ENCODE results near the gene ARHGEF17.

ARHGEF17 gene

DNA sequence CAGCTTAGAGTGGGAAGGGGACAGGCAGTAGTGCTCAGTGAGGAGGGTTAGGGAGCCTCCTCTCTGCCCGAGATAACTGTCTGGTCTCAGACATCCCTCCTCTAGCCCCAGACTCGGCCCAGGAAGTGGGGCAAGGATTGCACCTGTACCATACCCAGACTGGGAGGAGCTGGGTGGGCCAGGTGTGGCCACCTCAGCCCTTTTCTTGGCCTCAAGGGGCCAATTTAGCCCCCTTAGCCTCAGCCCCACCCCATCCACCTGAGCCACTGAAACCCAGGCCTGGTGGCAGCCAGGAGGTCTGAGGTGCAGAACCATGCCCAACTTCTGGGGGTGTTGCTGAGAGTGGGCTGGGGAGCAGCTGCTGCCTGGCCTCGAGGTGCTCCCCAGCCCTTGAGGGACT lies 74.7 kb downstream of the ARHGEF17 start:
- H3K27ac ChIP-seq (ENCODE audit: low read depth, low read length) = no peak overlapping the region
- H3K4me1 ChIP-seq (ENCODE audit: control insufficient read depth in 1 of 2, insufficient read depth in 2 of 2, low read length in 2 of 2) = peaks cover 0 to 2% of the 10 kb centered on the region in 2 experiments
- H3K18ac ChIP-seq (ENCODE audit: low read length) = no peak overlapping the region
- no CpG with 5 or more reads among the region's 3 CpGs for WGBS (ENCODE audit: extremely low coverage, insufficient coverage, insufficient read length)
- H3K9me3 ChIP-seq (ENCODE audit: insufficient read depth, low read depth, low read length) = no peaks in the 10 kb centered on the region
- no peak overlapping the region for H3K4me3 ChIP-seq (ENCODE audit: low read depth, low read length)
- no peak overlapping the region for H2AFZ ChIP-seq (ENCODE audit: insufficient read depth, low read length, poor library complexity)
- no peaks in the 10 kb centered on the region for H3K79me1 ChIP-seq (ENCODE audit: low read length)
- H4K91ac ChIP-seq (ENCODE audit: low read depth, low read length) = no peak overlapping the region
- no peak overlapping the region for H2AK5ac ChIP-seq (ENCODE audit: low read length)
- H4K8ac ChIP-seq (ENCODE audit: low read depth, low read length) = no peak overlapping the region
- H3K79me2 ChIP-seq (ENCODE audit: control insufficient read depth, insufficient read depth, low read length, poor library complexity) = no peaks in the 10 kb centered on the region
- no peak overlapping the region for H2BK120ac ChIP-seq (ENCODE audit: insufficient read depth, low read length, poor library complexity)
- no peak overlapping the region for H2BK12ac ChIP-seq (ENCODE audit: low read length)
- no peak for DNase-seq
- no peak overlapping the region for H3K9ac ChIP-seq (ENCODE audit: low read length)
- H3K27me3 ChIP-seq (ENCODE audit: insufficient read depth, low read length) = no peaks in the 10 kb centered on the region
- H3K4ac ChIP-seq (ENCODE audit: low read depth, low read length) = no peak overlapping the region
- H3K23ac ChIP-seq (ENCODE audit: low read length) = no peak overlapping the region
- no peak overlapping the region for H2BK5ac ChIP-seq (ENCODE audit: low read depth, low read length, poor library complexity)
- no peak overlapping the region for H3K4me2 ChIP-seq (ENCODE audit: low read length)
- no peak overlapping the region for H4K12ac ChIP-seq (ENCODE audit: low read depth, low read length)
- H3K36me3 ChIP-seq (ENCODE audit: control insufficient read depth in 1 of 2, insufficient read depth in 2 of 2, low read length in 2 of 2) = no peaks in the 10 kb centered on the region
- H3K14ac ChIP-seq (ENCODE audit: low read length) = no peak overlapping the region

- Histone ChIP-seq H2BK120ac (ENCODE audit: insufficient read depth, low read length, poor library complexity) (no peak overlapping the region), H3K4me1 (ENCODE audit: control insufficient read depth in 1 of 2, insufficient read depth in 2 of 2, low read length in 2 of 2) (peaks cover 2 to 6% of the 10 kb centered on the region in 2 experiments), H3K23ac (ENCODE audit: low read length) (no peak overlapping the region), H4K8ac (ENCODE audit: low read depth, low read length) (no peak overlapping the region), H2AK5ac (ENCODE audit: low read length) (no peak overlapping the region), H3K79me2 (ENCODE audit: control insufficient read depth, insufficient read depth, low read length, poor library complexity) (no peaks in the 10 kb centered on the region), H3K4ac (ENCODE audit: low read depth, low read length) (no peak overlapping the region), H2BK12ac (ENCODE audit: low read length) (no peak overlapping the region), H3K18ac (ENCODE audit: low read length) (peak overlapping the region; percentile 26), H4K91ac (ENCODE audit: low read depth, low read length) (no peak overlapping the region), H3K4me3 (ENCODE audit: low read depth, low read length) (no peak overlapping the region), H3K27me3 (ENCODE audit: insufficient read depth, low read length) (no peaks in the 10 kb centered on the region), H2AFZ (ENCODE audit: insufficient read depth, low read length, poor library complexity) (peak overlapping the region; percentile 47), H3K4me2 (ENCODE audit: low read length) (no peak overlapping the region), H4K12ac (ENCODE audit: low read depth, low read length) (no peak overlapping the region), H3K36me3 (ENCODE audit: control insufficient read depth in 1 of 2, insufficient read depth in 2 of 2, low read length in 2 of 2) (peaks cover 0 to 2% of the 10 kb centered on the region in 2 experiments), H3K79me1 (ENCODE audit: low read length) (no peaks in the 10 kb centered on the region), H3K14ac (ENCODE audit: low read length) (no peak overlapping the region), H2BK5ac (ENCODE audit: low read depth, low read length, poor library complexity) (no peak overlapping the region), H3K9me3 (ENCODE audit: insufficient read depth, low read depth, low read length) (no peaks in the 10 kb centered on the region), H3K27ac (ENCODE audit: low read depth, low read length) (no peak overlapping the region), H3K9ac (ENCODE audit: low read length) (no peak overlapping the region)
- DNase-seq = no peak
- no CpG with 5 or more reads among the region's 9 CpGs for WGBS (ENCODE audit: extremely low coverage, insufficient coverage, insufficient read length)
These were observed 75.4 kb downstream of the ARHGEF17 start for GRCh38 chr11:73383249-73384124.

DNA sequence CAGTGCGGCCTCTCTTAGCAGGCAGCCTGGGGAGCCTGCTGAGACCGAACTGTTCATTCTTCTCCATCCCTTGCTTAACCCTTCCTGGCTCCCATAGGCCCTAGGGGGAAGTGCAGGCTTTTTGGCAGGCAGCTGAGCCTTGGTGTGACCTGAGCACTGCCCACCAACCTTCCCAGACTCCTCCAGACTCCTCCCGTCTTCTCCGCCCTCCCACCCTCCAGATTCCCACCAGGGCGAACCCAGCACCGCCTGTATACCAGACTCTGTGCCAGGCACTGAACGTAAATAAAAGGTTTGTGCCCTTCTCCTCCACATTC lies 76.0 kb downstream of the ARHGEF17 start:
- peak overlapping the region; percentile 26 for H3K18ac ChIP-seq (ENCODE audit: low read length)
- H3K4me1 ChIP-seq (ENCODE audit: control insufficient read depth in 1 of 2, insufficient read depth in 2 of 2, low read length in 2 of 2) = peaks cover 4 to 6% of the 10 kb centered on the region in 2 experiments
- H2AK5ac ChIP-seq (ENCODE audit: low read length) = no peak overlapping the region
- no peak for DNase-seq
- no peak overlapping the region for H3K9ac ChIP-seq (ENCODE audit: low read length)
- H2BK5ac ChIP-seq (ENCODE audit: low read depth, low read length, poor library complexity) = no peak overlapping the region
- H3K36me3 ChIP-seq (ENCODE audit: control insufficient read depth in 1 of 2, insufficient read depth in 2 of 2, low read length in 2 of 2) = peaks cover 0 to 2% of the 10 kb centered on the region in 2 experiments
- H4K8ac ChIP-seq (ENCODE audit: low read depth, low read length) = no peak overlapping the region
- H3K4me3 ChIP-seq (ENCODE audit: low read depth, low read length) = no peak overlapping the region
- no peak overlapping the region for H4K91ac ChIP-seq (ENCODE audit: low read depth, low read length)
- no peak overlapping the region for H4K12ac ChIP-seq (ENCODE audit: low read depth, low read length)
- H3K23ac ChIP-seq (ENCODE audit: low read length) = no peak overlapping the region
- no peaks in the 10 kb centered on the region for H3K79me2 ChIP-seq (ENCODE audit: control insufficient read depth, insufficient read depth, low read length, poor library complexity)
- no peak overlapping the region for H2BK12ac ChIP-seq (ENCODE audit: low read length)
- no peak overlapping the region for H3K4me2 ChIP-seq (ENCODE audit: low read length)
- H3K9me3 ChIP-seq (ENCODE audit: insufficient read depth, low read depth, low read length) = no peaks in the 10 kb centered on the region
- no peak overlapping the region for H3K4ac ChIP-seq (ENCODE audit: low read depth, low read length)
- H3K27ac ChIP-seq (ENCODE audit: low read depth, low read length) = no peak overlapping the region
- WGBS (ENCODE audit: extremely low coverage, insufficient coverage, insufficient read length) = no CpG with 5 or more reads among the region's 7 CpGs
- H2BK120ac ChIP-seq (ENCODE audit: insufficient read depth, low read length, poor library complexity) = no peak overlapping the region
- no peak overlapping the region for H3K14ac ChIP-seq (ENCODE audit: low read length)
- no peaks in the 10 kb centered on the region for H3K79me1 ChIP-seq (ENCODE audit: low read length)
- H2AFZ ChIP-seq (ENCODE audit: insufficient read depth, low read length, poor library complexity) = no peak overlapping the region
- H3K27me3 ChIP-seq (ENCODE audit: insufficient read depth, low read length) = no peaks in the 10 kb centered on the region

- no peak overlapping the region for H2BK5ac ChIP-seq (ENCODE audit: low read depth, low read length, poor library complexity)
- no peak overlapping the region for H2BK120ac ChIP-seq (ENCODE audit: insufficient read depth, low read length, poor library complexity)
- no peak overlapping the region for H3K14ac ChIP-seq (ENCODE audit: low read length)
- no peak overlapping the region for H3K4ac ChIP-seq (ENCODE audit: low read depth, low read length)
- no peak overlapping the region for H2BK12ac ChIP-seq (ENCODE audit: low read length)
- no peaks in the 10 kb centered on the region for H3K79me2 ChIP-seq (ENCODE audit: control insufficient read depth, insufficient read depth, low read length, poor library complexity)
- H4K12ac ChIP-seq (ENCODE audit: low read depth, low read length) = no peak overlapping the region
- H3K23ac ChIP-seq (ENCODE audit: low read length) = no peak overlapping the region
- no peak overlapping the region for H4K91ac ChIP-seq (ENCODE audit: low read depth, low read length)
- no CpG with 5 or more reads among the region's 4 CpGs for WGBS (ENCODE audit: extremely low coverage, insufficient coverage, insufficient read length)
- no peak overlapping the region for H3K4me2 ChIP-seq (ENCODE audit: low read length)
- no peak overlapping the region for H3K9ac ChIP-seq (ENCODE audit: low read length)
- H2AFZ ChIP-seq (ENCODE audit: insufficient read depth, low read length, poor library complexity) = no peak overlapping the region
- peaks cover 3% of the 10 kb centered on the region for H3K9me3 ChIP-seq (ENCODE audit: insufficient read depth, low read depth, low read length)
- H3K4me3 ChIP-seq (ENCODE audit: low read depth, low read length) = no peak overlapping the region
- no peak overlapping the region for H2AK5ac ChIP-seq (ENCODE audit: low read length)
- H3K18ac ChIP-seq (ENCODE audit: low read length) = no peak overlapping the region
- peaks cover 4 to 6% of the 10 kb centered on the region in 2 experiments for H3K4me1 ChIP-seq (ENCODE audit: control insufficient read depth in 1 of 2, insufficient read depth in 2 of 2, low read length in 2 of 2)
- no peak overlapping the region for H3K27ac ChIP-seq (ENCODE audit: low read depth, low read length)
- H3K79me1 ChIP-seq (ENCODE audit: low read length) = no peaks in the 10 kb centered on the region
- H3K27me3 ChIP-seq (ENCODE audit: insufficient read depth, low read length) = no peaks in the 10 kb centered on the region
- peaks cover 0 to 2% of the 10 kb centered on the region in 2 experiments for H3K36me3 ChIP-seq (ENCODE audit: control insufficient read depth in 1 of 2, insufficient read depth in 2 of 2, low read length in 2 of 2)
- H4K8ac ChIP-seq (ENCODE audit: low read depth, low read length) = no peak overlapping the region
- no peak for DNase-seq
These were observed 76.4 kb downstream of the ARHGEF17 start for GRCh38 chr11:73384531-73384871.
